ENCODE results near the gene PARP9.

PARP9 gene

DNA sequence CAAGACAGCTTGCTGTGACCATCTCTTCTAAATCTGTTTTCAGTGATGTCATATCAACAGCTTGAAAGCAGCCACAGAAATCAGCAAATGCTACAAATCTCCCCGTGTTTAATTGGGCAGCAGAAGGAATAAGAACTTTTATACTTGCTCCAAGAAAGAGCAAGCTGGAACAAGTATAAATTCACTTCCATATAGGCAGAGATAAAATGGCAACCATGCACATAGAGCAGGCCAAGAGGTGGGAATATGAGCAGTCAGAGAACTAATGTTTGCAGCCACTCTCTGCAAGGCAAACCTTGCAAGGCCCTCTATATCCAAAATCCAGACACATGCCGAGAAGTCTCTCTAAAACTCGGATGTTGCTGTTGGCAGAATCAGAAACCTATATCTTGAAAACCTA, 16.0 kb downstream of the PARP9 start:
- no peak for DNase-seq (ENCODE audit: low read depth)
- TF ChIP-seq, protein P1, sequence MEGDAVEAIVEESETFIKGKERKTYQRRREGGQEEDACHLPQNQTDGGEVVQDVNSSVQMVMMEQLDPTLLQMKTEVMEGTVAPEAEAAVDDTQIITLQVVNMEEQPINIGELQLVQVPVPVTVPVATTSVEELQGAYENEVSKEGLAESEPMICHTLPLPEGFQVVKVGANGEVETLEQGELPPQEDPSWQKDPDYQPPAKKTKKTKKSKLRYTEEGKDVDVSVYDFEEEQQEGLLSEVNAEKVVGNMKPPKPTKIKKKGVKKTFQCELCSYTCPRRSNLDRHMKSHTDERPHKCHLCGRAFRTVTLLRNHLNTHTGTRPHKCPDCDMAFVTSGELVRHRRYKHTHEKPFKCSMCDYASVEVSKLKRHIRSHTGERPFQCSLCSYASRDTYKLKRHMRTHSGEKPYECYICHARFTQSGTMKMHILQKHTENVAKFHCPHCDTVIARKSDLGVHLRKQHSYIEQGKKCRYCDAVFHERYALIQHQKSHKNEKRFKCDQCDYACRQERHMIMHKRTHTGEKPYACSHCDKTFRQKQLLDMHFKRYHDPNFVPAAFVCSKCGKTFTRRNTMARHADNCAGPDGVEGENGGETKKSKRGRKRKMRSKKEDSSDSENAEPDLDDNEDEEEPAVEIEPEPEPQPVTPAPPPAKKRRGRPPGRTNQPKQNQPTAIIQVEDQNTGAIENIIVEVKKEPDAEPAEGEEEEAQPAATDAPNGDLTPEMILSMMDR (conservative IDR thresholded peaks at IDR 0.05; ENCODE audit: low read length), result no peak
- no peak overlapping the region for H3K4me3 ChIP-seq (ENCODE audit: low read length)

GRCh38 chr3:122546151-122546550, 17.9 kb downstream of the PARP9 start:
- TF ChIP-seq, protein P1 (conservative IDR thresholded peaks at IDR 0.05; ENCODE audit: low read length), result no peak
- H3K4me3 ChIP-seq (ENCODE audit: low read length), result no peak overlapping the region
- DNase-seq (ENCODE audit: low read depth), result no peak

GRCh38 chr3:122538956-122539490, 25.1 kb downstream of the PARP9 start:
- no peak for DNase-seq (ENCODE audit: low read depth)
- H3K4me3 ChIP-seq (ENCODE audit: low read length), result no peak overlapping the region
- TF ChIP-seq, protein P1 (conservative IDR thresholded peaks at IDR 0.05; ENCODE audit: low read length), result no peak

GRCh38 chr3:122536632-122537001, 27.5 kb downstream of the PARP9 start:
- no peak overlapping the region for H3K4me3 ChIP-seq (ENCODE audit: low read length)
- no peak for DNase-seq (ENCODE audit: low read depth)
- TF ChIP-seq, protein P1 (conservative IDR thresholded peaks at IDR 0.05; ENCODE audit: low read length), result no peak

DNA sequence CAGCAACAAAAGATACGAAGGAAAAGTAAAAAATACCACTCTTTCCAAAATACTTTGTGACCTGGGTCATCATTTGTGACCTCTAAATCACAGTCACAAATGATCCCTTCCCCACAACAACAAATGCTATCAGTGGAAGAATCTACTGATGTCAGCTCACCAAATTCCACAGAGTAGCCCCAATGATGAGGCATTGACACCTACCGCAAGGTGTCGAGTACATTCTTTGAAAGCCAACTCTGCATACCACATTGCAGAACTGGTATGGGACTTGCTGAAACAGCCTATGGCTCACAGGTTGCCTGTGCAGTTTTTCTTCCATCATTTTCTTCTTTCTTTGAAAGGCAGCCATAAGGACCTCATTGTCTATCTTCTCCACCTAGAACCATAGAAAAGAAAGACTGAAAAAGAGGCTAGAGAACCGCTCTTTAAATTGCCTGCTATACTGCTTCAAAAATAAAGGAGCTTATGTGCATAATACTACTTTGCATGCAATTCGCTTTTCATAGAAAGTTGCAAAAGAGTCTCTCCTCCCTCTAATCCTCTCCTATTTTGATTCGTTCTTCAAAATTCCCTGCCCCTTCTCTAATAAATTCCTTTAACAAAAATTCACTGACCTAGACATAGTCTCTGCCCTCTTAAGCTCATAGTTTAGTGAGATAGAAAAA, 28.0 kb downstream of the PARP9 start:
- DNase-seq (ENCODE audit: low read depth), result no peak
- TF ChIP-seq, protein P1 (conservative IDR thresholded peaks at IDR 0.05; ENCODE audit: low read length), result no peak
- H3K4me3 ChIP-seq (ENCODE audit: low read length), result no peak overlapping the region

DNA sequence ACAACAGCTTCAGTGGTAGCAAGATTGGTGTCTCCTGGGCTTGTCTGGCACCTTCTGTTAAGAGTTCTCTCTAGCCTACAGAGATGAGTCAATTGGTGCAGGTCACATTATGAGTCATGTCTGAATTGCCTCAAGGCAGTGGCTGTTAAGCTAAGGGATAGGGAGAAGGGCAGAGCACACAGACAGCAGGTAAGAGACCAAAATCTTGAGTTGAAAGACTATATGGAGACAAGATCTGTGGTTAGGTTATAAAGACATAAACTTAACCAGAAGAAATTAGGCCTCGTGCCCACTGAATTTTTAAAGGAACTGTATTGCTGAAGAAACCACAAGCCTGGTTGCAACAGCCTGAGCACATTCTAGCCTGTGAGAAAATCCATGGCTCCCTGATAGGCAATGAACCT, 30.2 kb downstream of the PARP9 start:
- peak; percentile 71 for DNase-seq (ENCODE audit: low read depth)
- TF ChIP-seq, protein P1 (conservative IDR thresholded peaks at IDR 0.05; ENCODE audit: low read length), result no peak
- no peak overlapping the region for H3K4me3 ChIP-seq (ENCODE audit: low read length)

- TF ChIP-seq, protein P1 (conservative IDR thresholded peaks at IDR 0.05; ENCODE audit: low read length), result no peak
- no peak for DNase-seq (ENCODE audit: low read depth)
- no peak overlapping the region for H3K4me3 ChIP-seq (ENCODE audit: low read length)
Observed at GRCh38 chr3:122533480-122533879, 30.6 kb downstream of the PARP9 start.
